AG08396 (cell line): Measurements from ENCODE around the gene TBCB.
"Not testable (repeated sequence)": the region's sequence is repeated elsewhere in the genome, so short reads cannot be mapped to it uniquely, and the experiment has no call there.

Experiments
- DNase-seq: peaks from one replicate; pipeline ENCODE4 v3.0.0; 2012; ENCODE audit warnings: low spot score, mixed read lengths

Gene TBCB

DNA sequence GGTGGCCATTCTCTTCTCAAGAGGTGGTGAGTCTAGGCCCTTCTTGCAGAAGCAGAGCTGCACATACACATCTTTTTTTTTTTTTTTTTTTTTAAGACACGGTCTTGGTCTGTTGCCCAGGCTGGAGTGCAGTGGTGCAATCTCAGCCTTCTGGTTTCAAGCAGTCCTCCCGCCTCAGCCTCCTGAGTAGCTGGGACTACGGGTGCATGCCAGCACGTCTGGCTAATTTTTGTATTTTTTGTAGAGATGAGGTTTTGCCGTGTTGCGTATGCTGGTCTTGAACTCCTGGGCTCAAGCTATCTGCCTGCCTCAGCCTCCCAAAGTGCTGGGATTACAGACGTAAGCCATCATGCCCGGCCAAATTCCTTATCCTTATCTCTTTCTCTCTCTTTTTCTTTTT lies 58.6 kb downstream of the TBCB start:
- not testable (repeated sequence) for DNase-seq
